Transverse colon (tissue), 4 donors: ENCODE results near the gene OTUD7B. TPM values are rescaled to one million over a fixed set of nuclear protein-coding genes. Genes with fewer than 3 reads are reported as not detected.
A peak's percentile ranks its signal among the peaks of the same experiment; 100 is the strongest.

Experiments used
- DNase-seq: peaks from one replicate; pipeline ENCODE4 v3.0.0-alpha.2; 2019
- H3K27ac ChIP-seq, 4 donors: fragments of 200-600 bp; sonication (generic); 2 replicates each; pipeline ENCODE4 v1.5.1; 2016 to 2018; ENCODE audit warnings: inconsistent platforms in 4 of 4
- H3K27me3 ChIP-seq: fragments of 200-600 bp; sonication (generic); 2 replicates; pipeline ENCODE4 v1.5.1; 2017; ENCODE audit warnings: inconsistent platforms
- H3K36me3 ChIP-seq, 4 donors: fragments of 200-600 bp; sonication (generic); 2 replicates each; pipeline ENCODE4 v1.5.1; 2017 to 2019; ENCODE audit warnings: inconsistent platforms in 4 of 4
- H3K4me1 ChIP-seq, 4 donors: fragments of 200-600 bp; sonication (generic); 2 replicates each; pipeline ENCODE4 v1.5.1; 2017 to 2020; ENCODE audit warnings: inconsistent platforms in 4 of 4
- H3K4me3 ChIP-seq, 4 donors: fragments of 200-600 bp; sonication (generic); 1 replicate in 1 of 4; 2 replicates in 3 of 4; pipeline versions ENCODE4 v1.5.1 to v1.6.1; 2017 to 2019; ENCODE audit warnings: inconsistent platforms in 4 of 4
- H3K9me3 ChIP-seq, 2 donors: fragments of 200-600 bp; sonication (generic); 2 replicates each; pipeline ENCODE4 v1.5.1; 2017 to 2019; ENCODE audit warnings: inconsistent platforms in 2 of 2
- CTCF ChIP-seq, 5 experiments: fragments of 200-600 bp in 3 of 5; fragments of 450-650 bp in 2 of 5; sonication (generic) in 3 of 5; IDR thresholded peaks; 1 replicate in 2 of 5; 2 replicates in 3 of 5; pipeline ENCODE4 v1.5.1; 2016 to 2017; ENCODE audit warnings: antibody characterized with exemption in 5 of 5, inconsistent platforms in 3 of 5, mild to moderate bottlenecking in 2 of 5, moderate library complexity in 1 of 5
- EP300 ChIP-seq: sonication (generic); formaldehyde crosslinking; IDR thresholded peaks from one replicate; pipeline ENCODE4 v1.6.1; 2017; ENCODE audit warnings: antibody characterized with exemption, low read depth
- POLR2A ChIP-seq: fragments of 450-650 bp; IDR thresholded peaks from one replicate; pipeline ENCODE4 v1.6.1; 2016; ENCODE audit warnings: antibody characterized with exemption, mild to moderate bottlenecking, moderate library complexity
- POLR2AphosphoS5 ChIP-seq, 3 donors: sonication (generic); formaldehyde crosslinking; IDR thresholded peaks; one replicate each; pipeline ENCODE4 v1.6.1; 2016; ENCODE audit warnings: antibody characterized with exemption in 3 of 3
- WGBS, 2 donors: methylation state at CpG; one replicate each; pipeline ENCODE4 v1.1.5; 2018; ENCODE audit warnings: low coverage in 1 of 2; 5-methylcytosine and 5-hydroxymethylcytosine counted together
- in situ Hi-C, 4 donors: fragments of 200-750 bp; cut with MboI; loops; one replicate each; pipeline versions ENCODE4 v1.15.0 to v1.15.1; 2017; ENCODE audit warnings: low sequenced_read_pairs in 3 of 4, low pct_ligation_motif_present in 1 of 4, low pct_unique_long_range_greater_than_20kb in 1 of 4
- intact Hi-C: fragments of 100-400 bp; cut with DNase I; formaldehyde crosslinking; loops from one replicate; pipeline ENCODE4 v1.15.1; 2023; ENCODE audit warnings: low total_unique reads
- total RNA-seq, 4 donors: library from RNA; depleted of rRNA; stranded (reverse); fragments of >200 nt; gene quantifications; one replicate each; pipeline ENCODE4 v1.1.0, GENCODE V29; 2016

Gene OTUD7B
- total RNA-seq, 4 donors from 2014 or later, result 11.3 to 26.8 (median 25.5) TPM

GRCh38 chr1:149993181-149993580, 17.3 kb downstream of the OTUD7B start:
- no peaks in the 10 kb centered on the region for H3K9me3 ChIP-seq
- DNase-seq, result no peak
- no peak overlapping the region for H3K4me3 ChIP-seq
- in situ Hi-C loops (no loop called here), intact Hi-C loops (no loop called here)
- no peak overlapping the region for H3K27ac ChIP-seq
- H3K4me1 ChIP-seq, result peaks cover 0 to 9% (median 4%) of the 10 kb centered on the region in 4 donors
- no peaks in the 10 kb centered on the region for H3K36me3 ChIP-seq
- 86 to 90% methylated on average over 1 of the region's 1 CpG for WGBS, 2 donors
- TF ChIP-seq CTCF (IDR thresholded peaks at IDR 0.05) (no peak), EP300 (no peak), POLR2AphosphoS5 (IDR thresholded peaks at IDR 0.05) (no peak), POLR2A (no peak)
- H3K27me3 ChIP-seq, result peaks cover 3% of the 10 kb centered on the region

GRCh38 chr1:149987297-149987595, 23.3 kb downstream of the OTUD7B start:
- 90 to 100% methylated on average over 1 of the region's 1 CpG for WGBS, 2 donors
- in situ Hi-C loops (no loop called here), intact Hi-C loops (no loop called here)
- Histone ChIP-seq H3K9me3 (no peaks in the 10 kb centered on the region), H3K4me1 (peaks cover 0 to 7% (median 3%) of the 10 kb centered on the region in 4 donors), H3K4me3 (no peak overlapping the region), H3K27ac (peak overlapping the region in 1 of 4 donors; percentile 24), H3K27me3 (no peaks in the 10 kb centered on the region), H3K36me3 (no peaks in the 10 kb centered on the region)
- TF ChIP-seq EP300 (no peak), POLR2A (no peak), CTCF (IDR thresholded peaks at IDR 0.05) (no peak), POLR2AphosphoS5 (IDR thresholded peaks at IDR 0.05) (no peak)
- no peak for DNase-seq

DNA sequence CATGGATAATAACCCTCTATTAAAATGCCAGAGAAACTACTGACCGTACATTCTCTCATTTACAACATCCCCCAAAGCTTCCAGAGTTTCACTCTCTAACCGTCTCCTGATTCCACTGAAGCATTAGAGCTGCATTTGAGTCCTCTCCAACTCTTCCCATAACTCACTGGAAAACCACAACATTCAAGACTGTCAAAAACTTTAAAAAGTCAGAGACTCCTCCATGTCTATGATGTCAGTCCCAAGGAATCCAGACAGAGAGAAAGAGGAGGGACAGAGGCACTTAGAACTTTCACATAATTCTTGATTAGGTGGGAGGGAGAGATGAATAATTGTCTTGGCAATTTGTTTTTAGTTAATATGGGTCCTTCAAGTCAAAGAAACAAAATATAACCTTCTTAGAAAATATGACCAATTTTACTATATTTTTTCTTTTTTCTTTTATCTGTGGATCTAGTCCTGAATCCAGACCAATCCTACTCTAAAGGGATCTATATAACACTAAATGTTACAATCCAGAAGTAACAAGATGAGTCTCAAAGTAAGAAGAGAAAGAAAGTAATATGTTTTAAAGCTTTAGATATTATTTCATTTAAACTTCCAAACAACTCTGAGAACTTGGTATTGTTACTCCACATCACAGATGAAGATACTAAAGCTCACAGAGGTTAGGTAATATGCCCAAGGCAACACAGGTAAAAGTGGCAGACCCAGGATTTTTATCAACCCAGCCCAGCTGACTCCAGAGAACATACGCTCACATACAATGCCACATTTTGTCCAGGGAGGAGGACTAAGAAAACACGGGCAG, 23.8 kb downstream of the OTUD7B start:
- 56 to 81% methylated on average over 2 to 4 of the region's 4 CpGs for WGBS, 2 donors
- in situ Hi-C loops, result no loop called here
- H3K9me3 ChIP-seq, result no peaks in the 10 kb centered on the region
- intact Hi-C loops, result no loop called here
- TF ChIP-seq EP300 (no peak), POLR2A (no peak), CTCF (IDR thresholded peaks at IDR 0.05) (no peak), POLR2AphosphoS5 (IDR thresholded peaks at IDR 0.05) (no peak)
- no peaks in the 10 kb centered on the region for H3K36me3 ChIP-seq
- no peaks in the 10 kb centered on the region for H3K27me3 ChIP-seq
- H3K4me3 ChIP-seq, result no peak overlapping the region
- peak overlapping the region in 3 of 4 donors; percentile 6 to 31 (median 24) for H3K27ac ChIP-seq
- peaks cover under 1 to 7% (median 3%) of the 10 kb centered on the region in 4 donors for H3K4me1 ChIP-seq
- DNase-seq, result no peak

DNA sequence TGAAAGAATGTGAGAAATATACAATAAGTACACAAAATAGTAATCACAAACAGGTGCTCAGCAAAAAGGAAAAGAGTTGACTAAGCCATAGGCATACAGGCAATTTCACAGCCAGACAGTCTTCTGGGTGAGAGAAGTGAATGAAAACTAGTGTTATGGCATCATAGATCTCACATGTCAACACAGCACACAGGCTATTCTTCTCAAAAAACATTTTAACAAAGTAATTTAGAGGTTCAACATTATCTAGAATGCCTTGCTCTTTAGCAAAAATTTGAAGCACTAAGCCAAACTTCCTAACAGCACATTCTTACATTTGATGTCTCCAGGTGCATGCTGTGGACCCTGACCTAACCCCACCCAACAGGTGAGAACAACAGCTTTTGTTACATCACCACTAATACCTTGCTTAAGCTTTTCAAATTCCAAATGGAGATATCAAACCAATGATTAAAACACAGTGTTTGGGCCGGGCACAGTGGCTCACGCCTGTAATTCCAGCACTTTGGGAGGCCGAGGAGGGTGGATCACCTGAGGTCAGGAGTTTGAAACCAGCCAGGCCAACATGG, 30.5 kb downstream of the OTUD7B start:
- Histone ChIP-seq H3K4me3 (no peak overlapping the region), H3K9me3 (no peaks in the 10 kb centered on the region), H3K36me3 (peaks cover 0 to 9% (median 0%) of the 10 kb centered on the region in 4 donors), H3K27me3 (no peaks in the 10 kb centered on the region), H3K27ac (no peak overlapping the region), H3K4me1 (peaks cover 6 to 37% (median 25%) of the 10 kb centered on the region in 4 donors)
- no peak for DNase-seq
- TF ChIP-seq CTCF (IDR thresholded peaks at IDR 0.05) (no peak), EP300 (no peak), POLR2AphosphoS5 (IDR thresholded peaks at IDR 0.05) (no peak), POLR2A (no peak)
- WGBS, 2 donors, result 53 to 71% methylated on average over 3 of the region's 3 CpGs
- in situ Hi-C loops, result no loop called here
- intact Hi-C loops, result no loop called here
